LNCAP (cell line): ENCODE data around the gene MACROD2.
A peak's percentile ranks its signal among the peaks of the same experiment; 100 is the strongest.

Experiments used
- CTCF ChIP-seq: fragments of 450-650 bp; IDR thresholded peaks from 2 replicates; pipeline ENCODE4 v1.5.1; 2017; ENCODE audit warnings: mild to moderate bottlenecking

MACROD2 gene

GRCh38 chr20:14259689-14260088 lies 264.4 kb downstream of the MACROD2 start:
- no peak for TF ChIP-seq CTCF

GRCh38 chr20:14260367-14260766 lies 265.1 kb downstream of the MACROD2 start:
- TF ChIP-seq CTCF: no peak

- TF ChIP-seq CTCF: peak; percentile 48; the same call in 1 of the 2 replicates
These were observed 269.6 kb downstream of the MACROD2 start for GRCh38 chr20:14264869-14265268.

GRCh38 chr20:14266246-14266645 lies 270.9 kb downstream of the MACROD2 start:
- TF ChIP-seq CTCF: no peak

GRCh38 chr20:14282140-14282539 lies 286.8 kb downstream of the MACROD2 start:
- no peak for TF ChIP-seq CTCF

GRCh38 chr20:14284443-14284842 lies 289.1 kb downstream of the MACROD2 start:
- no peak for TF ChIP-seq CTCF

GRCh38 chr20:14288341-14289330 lies 293.3 kb downstream of the MACROD2 start:
- TF ChIP-seq CTCF: no peak
